Activated T-cell treated with anti-CD3 and anti-CD28 coated beads, Interleukin-2, amount 50 U/mL, for 48 hours (primary cell): ENCODE measurements around the gene NMS.
A peak's percentile ranks its signal among the peaks of the same experiment; 100 is the strongest.
"Not testable (repeated sequence)": the region's sequence is repeated elsewhere in the genome, so short reads cannot be mapped to it uniquely, and the experiment has no call there.

Source experiments
- DNase-seq, 2 experiments: peaks; one replicate each; pipeline ENCODE4 v3.0.0-alpha.2; 2020

NMS gene

GRCh38 chr2:100470182-100470581, at the start of gene NMS:
TSS of gene NMS (plus strand) at chr2:100470482. CDS start at chr2:100470489, 7 bp downstream.
- no peak for DNase-seq

GRCh38 chr2:100422320-100423055, 47.8 kb upstream of the NMS start:
- DNase-seq = no peak

GRCh38 chr2:100423631-100424030, 46.7 kb upstream of the NMS start:
- DNase-seq = no peak

GRCh38 chr2:100424277-100424875, 45.9 kb upstream of the NMS start:
- DNase-seq = no peak

GRCh38 chr2:100425107-100425506, 45.2 kb upstream of the NMS start:
- no peak for DNase-seq

- no peak for DNase-seq
These were observed 44.5 kb upstream of the NMS start for GRCh38 chr2:100425573-100426383.

GRCh38 chr2:100426384-100426720, 43.9 kb upstream of the NMS start:
- DNase-seq = no peak

- no peak for DNase-seq
These were observed 43.2 kb upstream of the NMS start for GRCh38 chr2:100427111-100427510.

GRCh38 chr2:100427627-100428258, 42.5 kb upstream of the NMS start:
- peak; percentile 74 to 81 for DNase-seq

GRCh38 chr2:100429726-100430125, 40.6 kb upstream of the NMS start:
- no peak for DNase-seq

- no peak for DNase-seq
These were observed 32.5 kb upstream of the NMS start for GRCh38 chr2:100437751-100438150.

GRCh38 chr2:100446696-100447095, 23.6 kb upstream of the NMS start:
- no peak for DNase-seq

GRCh38 chr2:100451092-100451491, 19.2 kb upstream of the NMS start:
- no peak for DNase-seq

GRCh38 chr2:100451734-100452133, 18.5 kb upstream of the NMS start:
- no peak for DNase-seq

- DNase-seq = no peak
These were observed 16.4 kb upstream of the NMS start for GRCh38 chr2:100453853-100454252.

- DNase-seq = not testable (repeated sequence)
These were observed 13.9 kb upstream of the NMS start for GRCh38 chr2:100456357-100456756.

GRCh38 chr2:100460904-100461530, 9.3 kb upstream of the NMS start:
- DNase-seq = no peak

- peak in 1 of 2 experiments; percentile 22 for DNase-seq
These were observed 724 bp downstream of the NMS start for GRCh38 chr2:100470898-100471514.

GRCh38 chr2:100476606-100477005, 6.3 kb downstream of the NMS start:
- DNase-seq = no peak

GRCh38 chr2:100482741-100483140, 12.5 kb downstream of the NMS start:
- no peak for DNase-seq

- DNase-seq = no peak
These were observed 13.6 kb downstream of the NMS start for GRCh38 chr2:100483895-100484294.

GRCh38 chr2:100484390-100484789, 14.1 kb downstream of the NMS start:
- DNase-seq = no peak

GRCh38 chr2:100485396-100485795, 15.1 kb downstream of the NMS start:
- DNase-seq = no peak
